Muscle layer of colon (tissue), 2 donors: ENCODE data around the gene AHNAK2.
"Not testable (repeated sequence)": the region's sequence is repeated elsewhere in the genome, so short reads cannot be mapped to it uniquely, and the experiment has no call there.

Source experiments
- H3K27ac ChIP-seq: one replicate; pipeline ENCODE4 v1.7.0; 2013; ENCODE audit warnings: low read depth, mild to moderate bottlenecking, low read length, moderate library complexity
- H3K27me3 ChIP-seq, 2 donors: one replicate each; pipeline ENCODE4 v1.7.0; 2013; ENCODE audit warnings: low read length in 2 of 2, mild to moderate bottlenecking in 2 of 2; ENCODE audit not compliant: insufficient read depth in 2 of 2, control insufficient read depth in 1 of 2
- H3K36me3 ChIP-seq: one replicate; pipeline ENCODE4 v1.7.0; 2013; ENCODE audit warnings: mild to moderate bottlenecking, low read length; ENCODE audit not compliant: insufficient read depth
- H3K4me1 ChIP-seq: one replicate; pipeline ENCODE4 v1.7.0; 2013; ENCODE audit warnings: mild to moderate bottlenecking, low read length; ENCODE audit not compliant: insufficient read depth
- H3K4me3 ChIP-seq, 2 donors: one replicate each; pipeline ENCODE4 v1.7.0; 2013; ENCODE audit warnings: low read length in 2 of 2, low read depth in 1 of 2, mild to moderate bottlenecking in 1 of 2, moderate library complexity in 1 of 2
- H3K9ac ChIP-seq: one replicate; pipeline ENCODE4 v1.7.0; 2013; ENCODE audit warnings: low read length
- H3K9me3 ChIP-seq: one replicate; pipeline ENCODE4 v1.7.0; 2013; ENCODE audit warnings: mild to moderate bottlenecking, low read length
- donor health status: abdominal sarcoma.
- donor health status: Adenocarcinoma of cecum.

Gene AHNAK2

GRCh38 chr14:104891664-104892530 is 86.3 kb downstream of the AHNAK2 start:
- Histone ChIP-seq H3K9ac (no peak overlapping the region), H3K4me1 (peaks cover 14% of the 10 kb centered on the region), H3K27me3 (no peaks in the 10 kb centered on the region), H3K27ac (no peak overlapping the region), H3K9me3 (no peaks in the 10 kb centered on the region), H3K36me3 (no peaks in the 10 kb centered on the region), H3K4me3 (no peak overlapping the region)

- Histone ChIP-seq H3K4me1 (peaks cover 10% of the 10 kb centered on the region), H3K27ac (no peak overlapping the region), H3K36me3 (no peaks in the 10 kb centered on the region), H3K9ac (no peak overlapping the region), H3K4me3 (no peak overlapping the region), H3K9me3 (no peaks in the 10 kb centered on the region), H3K27me3 (no peaks in the 10 kb centered on the region)
Measured at GRCh38 chr14:104891121-104891551, 87.0 kb downstream of the AHNAK2 start.

GRCh38 chr14:104890292-104890691 is 87.9 kb downstream of the AHNAK2 start:
- H3K4me1 ChIP-seq, H3K9ac ChIP-seq, H3K27ac ChIP-seq, H3K27me3 ChIP-seq, H3K9me3 ChIP-seq, H3K36me3 ChIP-seq, H3K4me3 ChIP-seq: not testable (repeated sequence)

GRCh38 chr14:104889375-104889757 is 88.8 kb downstream of the AHNAK2 start:
- Histone ChIP-seq H3K4me1 (no peaks in the 10 kb centered on the region), H3K27ac (no peak overlapping the region), H3K36me3 (no peaks in the 10 kb centered on the region), H3K9me3 (no peaks in the 10 kb centered on the region), H3K27me3 (no peaks in the 10 kb centered on the region), H3K9ac (no peak overlapping the region), H3K4me3 (no peak overlapping the region)

- Histone ChIP-seq H3K9me3 (no peaks in the 10 kb centered on the region), H3K36me3 (peaks cover 3% of the 10 kb centered on the region), H3K9ac (no peak overlapping the region), H3K27me3 (no peaks in the 10 kb centered on the region), H3K27ac (no peak overlapping the region), H3K4me1 (no peaks in the 10 kb centered on the region), H3K4me3 (no peak overlapping the region)
Measured at GRCh38 chr14:104888489-104889374, 89.4 kb downstream of the AHNAK2 start.

- no peak overlapping the region for H3K27ac ChIP-seq
Measured at GRCh38 chr14:104887623-104888488, 90.3 kb downstream of the AHNAK2 start.

More at GRCh38 chr14:104887623-104888488, 90.3 kb downstream of the AHNAK2 start:
- no peak overlapping the region for H3K9ac ChIP-seq
- no peaks in the 10 kb centered on the region for H3K27me3 ChIP-seq
- H3K36me3 ChIP-seq, result peaks cover 8% of the 10 kb centered on the region
- H3K9me3 ChIP-seq, result no peaks in the 10 kb centered on the region
- H3K4me1 ChIP-seq, result no peaks in the 10 kb centered on the region
- no peak overlapping the region for H3K4me3 ChIP-seq
